H9 (cell line): ENCODE results near the gene EPHB6. TPM values are rescaled to one million over a fixed set of nuclear protein-coding genes. Genes with fewer than 3 reads are reported as not detected.

Experiments
- DNase-seq: peaks from one replicate; pipeline ENCODE4 v3.0.0-alpha.2; 2017
- H2AFZ ChIP-seq: one replicate; pipeline ENCODE4 v1.6.1; 2013; ENCODE audit warnings: mild to moderate bottlenecking, low read length, control low read depth, moderate library complexity
- H2AK5ac ChIP-seq: 2 replicates; pipeline ENCODE4 v1.6.1; 2013; ENCODE audit warnings: low read length, control low read depth, mixed read lengths; ENCODE audit not compliant: insufficient read length
- H2BK120ac ChIP-seq: one replicate; pipeline ENCODE4 v1.6.1; 2013; ENCODE audit warnings: low read depth, mild to moderate bottlenecking, low read length, control low read depth, inconsistent platforms; ENCODE audit not compliant: poor library complexity, severe bottlenecking
- H2BK12ac ChIP-seq: 2 replicates; pipeline ENCODE4 v1.6.1; 2013; ENCODE audit warnings: low read length, control low read depth, mixed read lengths, low read depth; ENCODE audit not compliant: insufficient read length
- H2BK15ac ChIP-seq: 2 replicates; pipeline ENCODE4 v1.6.1; 2013; ENCODE audit warnings: low read depth, low read length, control low read depth
- H2BK20ac ChIP-seq: one replicate; pipeline ENCODE4 v1.6.1; 2013; ENCODE audit warnings: low read depth, mild to moderate bottlenecking, low read length, control low read depth, inconsistent platforms; ENCODE audit not compliant: poor library complexity, severe bottlenecking
- H2BK5ac ChIP-seq: 2 replicates; pipeline ENCODE4 v1.6.1; 2013; ENCODE audit warnings: low read length, control low read depth, mixed read lengths; ENCODE audit not compliant: insufficient read length
- H3K14ac ChIP-seq: 2 replicates; pipeline ENCODE4 v1.6.1; 2013; ENCODE audit warnings: low read length, control low read depth; ENCODE audit not compliant: insufficient read depth
- H3K18ac ChIP-seq: 2 replicates; pipeline ENCODE4 v1.6.1; 2013; ENCODE audit warnings: low read depth, mild to moderate bottlenecking, mixed read lengths, low read length, control low read depth; ENCODE audit not compliant: insufficient read length
- H3K23ac ChIP-seq: 2 replicates; pipeline ENCODE4 v1.6.1; 2013; ENCODE audit warnings: low read length, control low read depth, mixed read lengths, low read depth; ENCODE audit not compliant: insufficient read length
- H3K23me2 ChIP-seq: 2 replicates; pipeline ENCODE4 v1.6.1; 2013; ENCODE audit warnings: low read depth, mild to moderate bottlenecking, mixed read lengths, low read length, control low read depth; ENCODE audit not compliant: insufficient read length, poor library complexity, severe bottlenecking
- H3K27ac ChIP-seq: 2 replicates; pipeline ENCODE4 v1.5.1; 2013; ENCODE audit warnings: low read length, control low read depth, mixed read lengths, low read depth; ENCODE audit not compliant: insufficient read length
- H3K27me3 ChIP-seq: 2 replicates; pipeline ENCODE4 v1.6.1; 2013; ENCODE audit warnings: low read length, control low read depth, inconsistent platforms; ENCODE audit not compliant: insufficient read depth
- H3K4ac ChIP-seq: 2 replicates; pipeline ENCODE4 v1.6.1; 2013; ENCODE audit warnings: low read depth, mild to moderate bottlenecking, control low read depth, inconsistent platforms, low read length, moderate library complexity
- H3K4me1 ChIP-seq: 2 replicates; pipeline ENCODE4 v1.6.1; 2013; ENCODE audit warnings: low read length, control low read depth, inconsistent platforms; ENCODE audit not compliant: insufficient read depth
- H3K4me2 ChIP-seq: 2 replicates; pipeline ENCODE4 v1.6.1; 2013; ENCODE audit warnings: low read length, control low read depth, mixed read lengths; ENCODE audit not compliant: insufficient read length, insufficient read depth
- H3K56ac ChIP-seq: 2 replicates; pipeline ENCODE4 v1.6.1; 2013; ENCODE audit warnings: low read depth, mild to moderate bottlenecking, mixed read lengths, low read length, control low read depth; ENCODE audit not compliant: insufficient read length
- H3K79me1 ChIP-seq: 2 replicates; pipeline ENCODE4 v1.6.1; 2013; ENCODE audit warnings: low read depth, mild to moderate bottlenecking, moderate library complexity, low read length, control low read depth, inconsistent platforms; ENCODE audit not compliant: insufficient read depth, poor library complexity, severe bottlenecking
- H3K79me2 ChIP-seq: 2 replicates; pipeline ENCODE4 v1.6.1; 2013; ENCODE audit warnings: low read length, control low read depth, inconsistent platforms; ENCODE audit not compliant: insufficient read depth
- H3K9ac ChIP-seq: 2 replicates; pipeline ENCODE4 v1.6.1; 2013; ENCODE audit warnings: low read length, control low read depth, mixed read lengths; ENCODE audit not compliant: insufficient read length; ENCODE audit errors: extremely low read depth
- H3K9me3 ChIP-seq: one replicate; pipeline ENCODE4 v1.6.1; 2013; ENCODE audit warnings: low read depth, low read length, inconsistent platforms; ENCODE audit not compliant: control insufficient read depth
- H3T11ph ChIP-seq: one replicate; pipeline ENCODE4 v1.6.1; 2013; ENCODE audit warnings: mild to moderate bottlenecking, low read length, control low read depth, inconsistent platforms
- H4K20me1 ChIP-seq: one replicate; pipeline ENCODE4 v1.6.1; 2013; ENCODE audit not compliant: control insufficient read depth, insufficient read length, insufficient read depth
- H4K5ac ChIP-seq: 2 replicates; pipeline ENCODE4 v1.6.1; 2013; ENCODE audit warnings: low read depth, mild to moderate bottlenecking, mixed read lengths, low read length, control low read depth; ENCODE audit not compliant: insufficient read length
- H4K8ac ChIP-seq: replicated peaks from 2 replicates; pipeline ENCODE4 v1.6.1; 2013; ENCODE audit warnings: low read length, control low read depth, mixed read lengths, low read depth; ENCODE audit not compliant: insufficient read length
- H4K91ac ChIP-seq: 2 replicates; pipeline ENCODE4 v1.6.1; 2013; ENCODE audit warnings: low read depth, mild to moderate bottlenecking, moderate library complexity, mixed read lengths, low read length, control low read depth; ENCODE audit not compliant: insufficient read length
- H3K27ac Mint-ChIP-seq, 3 experiments: 2 replicates in 2 of 3; 3 replicates in 1 of 3; pipeline ENCODE4 v1.8.0; 2020 to 2021; ENCODE audit warnings: mixed read lengths in 3 of 3, mild to moderate bottlenecking in 1 of 3, moderate library complexity in 1 of 3
- H3K27me3 Mint-ChIP-seq: 2 replicates; pipeline ENCODE4 v1.8.0; 2021; ENCODE audit warnings: low read depth, mild to moderate bottlenecking, moderate library complexity, mixed read lengths
- H3K36me3 Mint-ChIP-seq, 3 experiments: 2 replicates in 2 of 3; 3 replicates in 1 of 3; pipeline ENCODE4 v1.8.0; 2020 to 2021; ENCODE audit warnings: low read depth in 3 of 3, mixed read lengths in 3 of 3; ENCODE audit not compliant: insufficient read depth in 1 of 3
- H3K4me1 Mint-ChIP-seq, 2 experiments: 2 replicates each; pipeline ENCODE4 v1.8.0; 2020; ENCODE audit warnings: mixed read lengths in 2 of 2
- H3K4me3 Mint-ChIP-seq, 2 experiments: 2 replicates in 1 of 2; 3 replicates in 1 of 2; pipeline ENCODE4 v1.8.0; 2020 to 2021; ENCODE audit warnings: mild to moderate bottlenecking in 2 of 2, mixed read lengths in 2 of 2, moderate library complexity in 1 of 2
- H3K9me3 Mint-ChIP-seq, 2 experiments: 2 replicates in 1 of 2; 3 replicates in 1 of 2; pipeline ENCODE4 v1.8.0; 2020; ENCODE audit warnings: mild to moderate bottlenecking in 2 of 2, mixed read lengths in 2 of 2, moderate library complexity in 1 of 2
- CTCF ChIP-seq: fragments of 200-600 bp; sonication (generic); conservative IDR thresholded peaks from 3 replicates; pipeline ENCODE4 v1.8.0; 2021; ENCODE audit warnings: antibody characterized with exemption, mild to moderate bottlenecking
- WGBS: extraction: QIAGEN DNeasy Blood & Tissue Kit; methylation state at CpG from one replicate; pipeline ENCODE4 v1.1.7; 2013; ENCODE audit warnings: missing lambda C conversion rate, low lambda C conversion rate, mixed read lengths; ENCODE audit not compliant: insufficient read length; ENCODE audit errors: extremely low coverage; 5-methylcytosine and 5-hydroxymethylcytosine counted together
- total RNA-seq: library from RNA; stranded (reverse); gene quantifications from 2 replicates; pipeline ENCODE4 v1.2.1, GENCODE V29; 2021

EPHB6 gene
- total RNA-seq, 1 experiment from 2014 or later: 9.7 TPM

GRCh38 chr7:142805350-142806021, 49.4 kb upstream of the EPHB6 start:
- Histone ChIP-seq H3K79me2 (no peaks in the 10 kb centered on the region), H2BK15ac (no peak overlapping the region)
- no CpG with 5 or more reads among the region's 3 CpGs for WGBS

More at GRCh38 chr7:142805350-142806021, 49.4 kb upstream of the EPHB6 start:
- Histone ChIP-seq H4K91ac (no peak overlapping the region), H2AFZ (no peak overlapping the region), H4K8ac (no peak overlapping the region), H2BK12ac (no peak overlapping the region), H3K18ac (no peak overlapping the region), H3K4ac (no peak overlapping the region), H4K5ac (no peak overlapping the region), H4K20me1 (no peaks in the 10 kb centered on the region), H3K27ac (no peak overlapping the region), H3K4me2 (no peak overlapping the region), H3K14ac (no peak overlapping the region), H3K27me3 (no peaks in the 10 kb centered on the region), H2BK120ac (no peak overlapping the region), H3K23ac (no peak overlapping the region), H2BK5ac (no peak overlapping the region), H3K9me3 (no peaks in the 10 kb centered on the region), H3T11ph (no peak overlapping the region), H3K79me1 (no peaks in the 10 kb centered on the region), H3K4me1 (no peaks in the 10 kb centered on the region), H2AK5ac (no peak overlapping the region), H3K23me2 (no peaks in the 10 kb centered on the region), H3K56ac (no peak overlapping the region), H2BK20ac (no peak overlapping the region), H3K9ac (no peak overlapping the region)
- no peak overlapping the region for H3K4me3 Mint-ChIP-seq
- peaks cover 2 to 16% of the 10 kb centered on the region in 2 experiments; a peak in 2 of 4 replicates for H3K4me1 Mint-ChIP-seq
- H3K9me3 Mint-ChIP-seq: no peaks in the 10 kb centered on the region
- H3K27ac Mint-ChIP-seq: no peak overlapping the region
- TF ChIP-seq CTCF: no peak
- H3K36me3 Mint-ChIP-seq: peaks cover 7 to 10% (median 8%) of the 10 kb centered on the region in 3 experiments
- peaks cover 72% of the 10 kb centered on the region for H3K27me3 Mint-ChIP-seq
- DNase-seq: no peak
